ENCODE data around the gene ST3GAL4.

The ST3GAL4 gene

DNA sequence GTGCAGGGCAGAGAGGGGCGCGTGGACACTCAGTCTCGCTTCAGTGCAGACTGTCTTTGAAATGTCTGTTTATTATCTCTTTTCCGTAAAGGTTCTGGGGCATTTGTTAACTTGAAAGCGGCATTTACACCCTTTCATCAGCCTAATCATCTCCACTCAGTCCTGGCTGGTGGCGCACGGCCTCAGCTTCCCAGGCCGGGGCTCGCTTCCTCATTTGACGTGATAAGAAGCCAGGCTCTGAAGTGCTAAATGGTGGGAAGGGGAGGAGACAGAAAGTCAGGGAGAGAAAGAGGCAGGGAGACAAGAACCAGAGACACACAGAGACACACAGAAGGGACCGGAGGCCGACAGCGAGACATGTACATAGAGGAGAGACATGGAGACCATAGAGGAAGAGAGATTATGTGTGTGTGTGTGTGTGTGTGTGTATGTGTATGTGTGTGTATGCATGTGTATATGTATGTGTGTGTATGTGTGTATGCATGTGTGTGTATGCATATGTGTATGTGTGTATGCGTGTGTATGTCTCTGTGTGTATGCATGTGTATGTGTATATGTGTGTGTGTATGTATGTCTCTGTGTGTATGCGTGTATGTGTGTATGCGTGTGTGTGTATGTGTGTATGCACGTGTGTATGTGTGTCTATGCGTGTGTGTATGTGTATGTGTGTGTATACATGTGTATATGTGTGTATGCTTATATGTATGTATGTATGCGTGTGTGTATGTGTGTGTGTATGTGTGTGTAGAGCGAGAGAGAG is 101.5 kb downstream of the ST3GAL4 start:
- H4K20me1 ChIP-seq: no peaks in the 10 kb centered on the region
- peaks cover 0 to 7% (median 0%) of the 10 kb centered on the region in 11 experiments; a peak in 1 of 22 replicates for H3K27me3 ChIP-seq
- peaks cover 37 to 97% (median 86%) of the 10 kb centered on the region in 10 experiments for H3K4me1 ChIP-seq
- peak overlapping the region in 9 of 11 experiments; percentile 27 to 66 (median 48); a peak in 16 of 22 replicates for H3K27ac ChIP-seq
- no peaks in the 10 kb centered on the region for H3K36me3 ChIP-seq
- H3K4me2 ChIP-seq: peak overlapping the region; percentile 39 to 78 (median 64)
- no peaks in the 10 kb centered on the region for H3K9me3 ChIP-seq (replicated peaks in 1 of 11)
- peak overlapping the region in 7 of 11 experiments; percentile 1 to 41 (median 16); a peak in 6 of 22 replicates for H3K9ac ChIP-seq
- no peak overlapping the region for H3K4me3 ChIP-seq
- TF ChIP-seq Cebpa-rat (IDR thresholded peaks at IDR 0.05): no peak

DNA sequence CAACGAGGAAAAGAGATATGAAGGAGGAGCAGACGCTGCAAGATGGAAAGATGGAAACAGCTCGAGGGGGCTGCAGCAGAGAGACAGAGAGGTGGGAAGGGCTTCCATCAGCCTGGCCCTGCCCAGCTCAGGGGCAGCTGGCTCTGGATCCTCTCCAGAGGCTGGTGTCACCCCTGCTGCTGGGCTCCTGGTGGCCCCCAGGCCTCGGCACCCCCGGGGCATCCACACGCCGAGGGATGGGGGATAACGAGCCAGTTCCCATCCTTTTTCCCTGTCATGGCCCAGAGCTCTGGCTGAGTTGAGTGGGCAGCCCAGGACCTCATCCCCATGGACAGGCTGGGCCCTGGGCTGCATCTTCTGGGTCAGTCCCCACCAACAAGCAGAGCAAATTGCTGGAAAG is 102.3 kb downstream of the ST3GAL4 start:
- H3K9ac ChIP-seq: 0 out of 22 replicates have a peak overlapping the region, but pooled peaks of 1 of the 11 experiments have one; percentile 3
- no peak overlapping the region for H3K4me3 ChIP-seq
- H3K27me3 ChIP-seq: no peaks in the 10 kb centered on the region
- no peaks in the 10 kb centered on the region for H3K36me3 ChIP-seq
- H3K9me3 ChIP-seq (replicated peaks in 1 of 11): no peaks in the 10 kb centered on the region
- H3K4me2 ChIP-seq: peak overlapping the region; percentile 31 to 73 (median 54); a peak in 20 of 22 replicates
- H4K20me1 ChIP-seq: no peaks in the 10 kb centered on the region
- no peak for TF ChIP-seq Cebpa-rat (IDR thresholded peaks at IDR 0.05)
- H3K4me1 ChIP-seq: peaks cover 31 to 88% (median 79%) of the 10 kb centered on the region in 10 experiments
- H3K27ac ChIP-seq: no peak overlapping the region

DNA sequence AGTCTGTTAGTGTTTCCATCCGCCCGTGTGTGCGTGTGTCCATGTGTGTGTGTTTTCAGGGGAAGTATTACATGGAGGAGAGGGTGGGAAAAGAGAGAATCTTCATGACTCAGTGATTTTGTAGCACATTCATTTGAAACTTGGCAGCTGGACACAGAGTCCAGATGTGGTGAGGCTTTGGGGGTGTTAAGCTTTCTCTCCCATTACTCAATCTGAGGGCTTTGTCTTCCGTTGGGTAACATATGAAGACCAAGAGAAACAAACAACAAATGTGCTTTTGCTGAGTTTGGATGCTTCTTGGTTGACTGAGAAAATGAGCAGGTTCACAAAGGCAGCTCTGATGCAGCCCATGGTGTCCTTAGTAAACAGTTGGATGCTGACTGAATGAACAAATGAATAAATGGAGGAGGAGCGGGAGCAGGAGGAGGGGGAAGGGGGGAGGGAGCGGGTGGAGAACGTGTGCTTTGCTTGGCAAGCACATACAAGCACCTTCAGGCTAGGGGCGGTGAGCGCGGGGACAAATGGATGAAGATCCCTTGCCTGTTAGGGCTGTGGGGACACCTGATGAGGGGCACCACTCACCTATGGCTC is 104.3 kb downstream of the ST3GAL4 start:
- no peaks in the 10 kb centered on the region for H3K27me3 ChIP-seq
- H3K9me3 ChIP-seq (replicated peaks in 1 of 11): no peaks in the 10 kb centered on the region
- TF ChIP-seq Cebpa-rat (IDR thresholded peaks at IDR 0.05): no peak
- 0 out of 22 replicates have a peak overlapping the region, but pooled peaks of 1 of the 11 experiments have one; percentile 8 for H3K9ac ChIP-seq
- H3K4me2 ChIP-seq: peak overlapping the region in 10 of 11 experiments; percentile 8 to 72 (median 59); a peak in 18 of 22 replicates
- no peaks in the 10 kb centered on the region; a peak in 1 of 22 replicates for H4K20me1 ChIP-seq
- H3K4me1 ChIP-seq: peaks cover 40 to 89% (median 82%) of the 10 kb centered on the region in 10 experiments
- no peak overlapping the region for H3K4me3 ChIP-seq
- H3K36me3 ChIP-seq: no peaks in the 10 kb centered on the region
- H3K27ac ChIP-seq: peak overlapping the region in 3 of 11 experiments; percentile 17 to 43 (median 28); a peak in 1 of 22 replicates

DNA sequence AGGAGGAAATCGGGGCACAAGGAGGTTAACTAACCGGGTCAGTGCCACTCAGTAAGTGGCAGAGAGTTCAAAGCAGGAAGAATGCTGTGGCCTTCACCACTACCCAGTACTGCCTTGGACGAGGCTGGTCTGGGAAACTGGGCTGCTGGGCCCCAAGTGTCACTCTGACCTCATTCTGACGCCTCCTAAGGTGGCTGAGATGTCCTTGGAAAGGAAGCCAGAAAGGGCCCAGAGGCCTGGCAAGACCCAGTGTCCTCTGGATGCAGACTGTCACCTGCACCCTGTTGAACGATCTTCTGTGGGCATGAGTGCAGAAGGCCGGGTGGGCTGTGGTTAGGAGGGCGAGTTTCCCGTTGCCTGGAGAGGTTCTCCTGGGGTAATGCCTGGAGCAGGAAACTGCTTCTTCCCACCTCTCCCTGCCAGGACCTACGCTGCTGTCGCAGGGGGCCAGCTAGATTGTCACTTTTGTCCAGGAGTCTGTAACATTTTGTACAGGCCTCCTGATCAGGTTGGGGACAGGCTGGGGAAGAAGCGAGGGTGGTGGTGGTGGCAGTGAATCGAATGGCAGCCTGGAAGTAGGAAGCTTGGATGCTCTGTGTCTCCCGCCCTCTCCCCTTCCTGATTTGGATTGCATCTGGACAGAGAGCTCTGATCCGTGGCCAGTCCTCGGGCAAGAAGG is 105.1 kb downstream of the ST3GAL4 start:
- H3K4me1 ChIP-seq: peaks cover 48 to 89% (median 83%) of the 10 kb centered on the region in 10 experiments
- H3K4me2 ChIP-seq: peak overlapping the region; percentile 5 to 72 (median 58); a peak in 18 of 22 replicates
- no peaks in the 10 kb centered on the region for H3K9me3 ChIP-seq (replicated peaks in 1 of 11)
- H3K9ac ChIP-seq: 0 out of 22 replicates have a peak overlapping the region, but pooled peaks of 2 of the 11 experiments have one; percentile 7 to 8
- no peak for TF ChIP-seq Cebpa-rat (IDR thresholded peaks at IDR 0.05)
- H3K27ac ChIP-seq: peak overlapping the region in 3 of 11 experiments; percentile 17 to 43 (median 28); a peak in 2 of 22 replicates
- H3K4me3 ChIP-seq: no peak overlapping the region
- no peaks in the 10 kb centered on the region for H3K36me3 ChIP-seq
- H3K27me3 ChIP-seq: no peaks in the 10 kb centered on the region; a peak in 1 of 22 replicates
- H4K20me1 ChIP-seq: no peaks in the 10 kb centered on the region; a peak in 1 of 22 replicates

DNA sequence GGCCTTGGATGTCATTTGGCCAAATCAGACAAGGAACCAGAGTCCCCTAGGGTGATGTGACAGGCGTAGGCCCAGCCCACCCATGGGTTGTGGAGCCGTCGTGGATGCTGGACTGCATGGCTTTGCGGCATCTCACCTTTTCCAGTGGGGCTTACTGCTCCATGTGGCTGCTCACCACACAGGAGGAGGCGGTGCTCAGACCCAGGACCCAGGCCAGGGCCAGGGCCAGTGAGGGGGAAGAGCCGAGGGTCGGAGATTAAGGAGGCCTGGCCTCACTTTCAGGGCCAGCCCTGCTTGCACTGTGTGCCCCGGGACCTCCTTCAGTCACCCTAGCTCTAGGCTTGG is 105.6 kb downstream of the ST3GAL4 start:
- H3K4me3 ChIP-seq: no peak overlapping the region
- H4K20me1 ChIP-seq: no peaks in the 10 kb centered on the region; a peak in 1 of 22 replicates
- H3K27ac ChIP-seq: peak overlapping the region in 1 of 11 experiments; percentile 28; a peak in 2 of 22 replicates
- no peaks in the 10 kb centered on the region for H3K36me3 ChIP-seq
- no peak for TF ChIP-seq Cebpa-rat (IDR thresholded peaks at IDR 0.05)
- H3K9me3 ChIP-seq (replicated peaks in 1 of 11): no peaks in the 10 kb centered on the region
- 0 out of 22 replicates have a peak overlapping the region, but pooled peaks of 1 of the 11 experiments have one; percentile 7 for H3K9ac ChIP-seq
- H3K27me3 ChIP-seq: peaks cover 0 to 3% (median 0%) of the 10 kb centered on the region in 11 experiments; a peak in 2 of 22 replicates
- H3K4me2 ChIP-seq: peak overlapping the region in 9 of 11 experiments; percentile 28 to 72 (median 60); a peak in 16 of 22 replicates
- peaks cover 53 to 92% (median 85%) of the 10 kb centered on the region in 10 experiments for H3K4me1 ChIP-seq

DNA sequence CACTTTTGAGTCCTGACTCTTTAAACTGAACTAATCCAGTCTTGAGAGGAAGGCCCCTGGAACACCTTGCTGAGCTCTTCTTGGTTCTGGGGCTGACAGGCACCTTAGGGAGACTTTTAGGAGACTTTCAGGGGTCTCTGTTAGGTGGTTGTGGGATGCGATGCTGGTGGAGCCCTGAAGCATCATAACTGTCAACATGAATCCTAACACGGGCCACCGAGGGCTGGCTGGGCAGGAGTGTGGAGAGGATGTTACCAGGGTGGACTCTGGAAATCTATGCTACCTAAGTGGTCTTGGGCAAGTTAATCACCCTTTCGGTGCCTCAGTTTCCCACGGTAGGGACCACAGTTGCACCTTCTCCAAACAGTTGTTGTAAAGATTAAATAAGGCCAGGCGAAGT is 106.5 kb downstream of the ST3GAL4 start:
- Histone ChIP-seq H3K27me3 (peaks cover 0 to 9% (median 0%) of the 10 kb centered on the region in 11 experiments; a peak in 2 of 22 replicates), H3K4me3 (no peak overlapping the region), H3K9me3 (replicated peaks in 1 of 11) (no peaks in the 10 kb centered on the region), H3K4me1 (peaks cover 53 to 92% (median 85%) of the 10 kb centered on the region in 10 experiments), H3K4me2 (no peak overlapping the region), H3K36me3 (no peaks in the 10 kb centered on the region), H3K9ac (no peak overlapping the region), H3K27ac (no peak overlapping the region), H4K20me1 (no peaks in the 10 kb centered on the region; a peak in 1 of 22 replicates)
- no peak for TF ChIP-seq Cebpa-rat (IDR thresholded peaks at IDR 0.05)

DNA sequence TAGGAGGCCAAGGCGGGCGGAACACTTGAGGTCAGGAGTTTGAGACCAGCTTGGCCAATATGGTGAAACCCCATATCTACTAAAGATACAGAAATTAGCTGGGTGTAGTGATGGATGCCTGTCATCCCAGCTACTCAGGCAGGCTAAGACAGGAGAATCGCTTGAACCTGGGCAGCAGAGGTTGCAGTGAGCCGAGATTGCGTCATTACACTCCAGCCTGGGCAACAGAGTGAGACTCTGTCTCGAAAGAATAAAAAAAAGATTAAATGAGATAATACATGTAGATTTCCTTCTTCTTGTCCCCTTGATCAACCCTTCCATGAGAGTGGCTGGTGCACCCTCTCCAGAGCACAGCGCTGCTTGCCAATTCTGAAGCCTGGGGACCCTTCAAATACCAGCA is 106.9 kb downstream of the ST3GAL4 start:
- H3K4me1 ChIP-seq: peaks cover 53 to 92% (median 85%) of the 10 kb centered on the region in 10 experiments

More for the DNA sequence above, 106.9 kb downstream of the ST3GAL4 start:
- H3K27me3 ChIP-seq: peaks cover 0 to 9% (median 0%) of the 10 kb centered on the region in 11 experiments; a peak in 2 of 22 replicates
- no peak overlapping the region for H3K9ac ChIP-seq
- H4K20me1 ChIP-seq: no peaks in the 10 kb centered on the region; a peak in 1 of 22 replicates
- H3K27ac ChIP-seq: no peak overlapping the region
- no peak overlapping the region for H3K4me2 ChIP-seq
- no peak overlapping the region for H3K4me3 ChIP-seq
- peak in 3 of 11 experiments; percentile 39 to 69 (median 49); a peak in 6 of 22 replicates for TF ChIP-seq Cebpa-rat (IDR thresholded peaks at IDR 0.05)
- H3K9me3 ChIP-seq (replicated peaks in 1 of 11): no peaks in the 10 kb centered on the region
- H3K36me3 ChIP-seq: no peaks in the 10 kb centered on the region
